ENCODE results near the gene POLR1D.
"Not testable (repeated sequence)": the region's sequence is repeated elsewhere in the genome, so short reads cannot be mapped to it uniquely, and the experiment has no call there.

POLR1D gene

DNA sequence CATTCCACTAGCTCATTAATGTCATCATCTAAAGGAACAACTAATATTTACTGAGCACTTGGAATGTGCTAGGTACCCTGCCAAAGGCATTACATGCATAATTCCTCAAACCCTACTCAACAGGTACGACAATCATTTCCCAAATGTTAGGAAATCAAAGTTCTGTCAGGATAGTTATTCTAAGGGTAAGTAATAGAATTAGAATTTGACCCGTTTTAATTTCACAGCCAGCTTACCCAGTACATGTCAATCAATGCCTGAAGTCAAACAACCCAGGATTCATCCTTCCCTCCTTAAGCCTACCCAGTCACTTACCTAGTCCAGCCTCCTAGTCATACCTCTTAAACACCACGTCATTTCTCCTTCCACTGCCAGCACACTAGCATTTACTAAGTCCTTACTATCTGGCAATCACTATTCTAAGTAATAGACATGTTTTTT lies 3.8 kb upstream of the POLR1D start:
- no peak for DNase-seq (ENCODE audit: low read depth)

DNA sequence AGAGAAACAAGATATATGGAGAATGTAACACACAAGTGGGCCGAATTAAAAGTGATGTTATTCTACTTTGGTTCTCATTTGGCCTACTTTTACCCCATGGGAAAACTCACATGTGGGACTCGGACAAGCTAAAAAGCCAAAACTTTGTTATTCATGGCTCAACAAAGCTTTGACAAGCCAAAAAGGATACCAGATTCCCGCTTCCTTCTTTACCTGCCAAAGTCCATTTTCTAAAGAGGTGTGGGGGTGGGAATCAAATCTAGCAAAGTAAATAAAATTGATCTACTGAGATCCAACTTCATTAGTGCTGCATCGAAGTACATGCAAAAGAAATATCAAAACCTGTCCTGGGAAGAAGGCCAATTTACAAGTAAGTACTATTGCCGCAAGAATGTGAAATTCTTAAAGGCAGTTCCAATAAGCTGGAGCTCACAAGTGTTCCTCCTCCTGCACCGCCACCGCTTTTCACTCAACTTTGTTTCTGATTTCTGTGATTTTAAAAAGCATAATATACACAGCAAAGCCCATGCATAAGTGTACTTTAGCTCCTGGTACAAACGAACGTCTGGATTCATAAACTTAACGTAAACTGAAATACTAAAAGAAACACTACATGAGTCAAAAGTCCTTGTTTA lies 2.5 kb upstream of the POLR1D start:
- DNase-seq (ENCODE audit: low read depth): peak; percentile 38

DNA sequence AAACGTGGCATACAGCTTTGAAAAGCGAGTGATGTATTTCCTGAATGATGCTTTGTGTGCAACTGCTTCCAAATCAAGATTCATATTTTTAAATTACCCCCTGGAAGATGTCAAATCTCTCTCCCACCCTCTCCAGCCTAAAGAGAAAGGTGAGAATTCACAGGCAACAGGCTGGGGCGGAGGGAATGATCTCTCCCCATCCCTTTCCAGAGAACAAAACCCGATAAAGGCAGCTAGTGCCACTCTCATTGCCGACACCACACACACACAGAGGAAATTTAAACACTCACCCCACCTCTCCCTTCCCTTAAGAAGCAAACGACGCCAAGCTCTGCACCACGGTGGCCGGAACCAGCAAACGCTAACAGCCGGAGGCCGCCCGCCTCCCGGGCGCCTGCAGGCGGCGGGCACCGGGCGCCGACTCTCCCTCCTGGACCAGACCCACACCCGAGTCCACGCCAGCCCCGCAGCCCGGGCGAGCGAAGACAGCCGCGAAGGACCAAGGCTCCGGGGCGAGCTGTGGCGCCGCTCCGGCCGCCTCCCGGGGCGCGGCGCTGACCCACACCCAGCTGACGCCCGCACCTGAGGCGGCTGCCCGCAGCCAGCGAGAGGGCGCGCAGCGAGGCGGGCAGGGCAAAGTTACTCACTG lies 1.8 kb upstream of the POLR1D start:
- peak; percentile 20 for DNase-seq (ENCODE audit: low read depth)

DNA sequence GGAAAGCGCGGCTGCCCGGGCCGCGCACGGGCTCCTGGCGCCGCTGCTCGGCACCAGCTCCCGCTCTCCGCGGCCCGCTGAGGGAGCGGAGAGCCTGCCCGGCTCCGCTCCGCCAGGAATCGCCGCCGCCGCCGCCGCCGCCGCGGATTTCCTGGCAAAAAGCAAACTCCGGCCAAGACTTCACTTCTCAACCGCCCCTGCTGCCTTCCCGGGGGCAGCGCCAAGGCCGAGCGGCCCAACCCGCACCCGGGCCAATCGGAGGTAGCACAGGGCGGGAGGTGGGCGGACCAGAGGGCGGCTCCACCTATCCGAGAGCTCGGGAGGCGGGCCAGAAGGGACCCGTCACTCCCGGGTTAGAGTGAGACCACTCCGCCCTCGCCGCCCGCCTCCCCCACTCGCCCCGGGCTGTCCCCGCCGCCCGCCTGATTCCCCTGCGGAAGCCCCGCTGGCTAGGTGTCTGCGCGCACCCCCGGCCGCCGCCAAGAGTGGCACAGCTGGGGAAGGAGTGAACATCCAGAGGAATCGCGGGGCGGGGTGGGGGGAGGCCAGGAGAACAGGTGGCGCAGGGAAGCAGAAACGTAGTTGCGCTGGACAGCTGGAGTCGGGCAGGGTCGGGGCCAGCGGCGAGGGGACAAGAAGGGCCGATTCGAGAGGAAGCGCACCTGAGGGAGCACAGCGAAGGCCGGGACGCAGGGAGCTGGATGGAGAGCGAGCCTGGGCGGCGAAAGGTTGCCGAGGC lies 1.1 kb upstream of the POLR1D start, which contains the start of gene LNX2:
LNX2 (minus strand) TSS at position 153 of the 739 bp plus-strand sequence. CDS start 38,826 bp downstream, outside the sequence.
- DNase-seq (ENCODE audit: low read depth): peak; percentile 97

DNA sequence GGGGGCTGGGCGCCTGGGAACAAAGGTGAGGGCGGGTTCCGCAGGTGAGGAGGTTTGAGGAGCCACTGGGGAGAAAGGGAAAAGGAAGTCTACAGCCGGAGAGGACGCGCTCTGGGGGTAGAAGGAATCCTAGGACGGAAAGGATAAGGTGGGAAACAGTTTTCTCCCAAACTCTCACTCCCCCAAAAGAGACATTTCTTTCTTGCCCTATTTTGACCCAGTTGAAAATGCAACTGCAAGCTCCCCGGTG lies 651 bp upstream of the POLR1D start:
- no peak for DNase-seq (ENCODE audit: low read depth)

DNA sequence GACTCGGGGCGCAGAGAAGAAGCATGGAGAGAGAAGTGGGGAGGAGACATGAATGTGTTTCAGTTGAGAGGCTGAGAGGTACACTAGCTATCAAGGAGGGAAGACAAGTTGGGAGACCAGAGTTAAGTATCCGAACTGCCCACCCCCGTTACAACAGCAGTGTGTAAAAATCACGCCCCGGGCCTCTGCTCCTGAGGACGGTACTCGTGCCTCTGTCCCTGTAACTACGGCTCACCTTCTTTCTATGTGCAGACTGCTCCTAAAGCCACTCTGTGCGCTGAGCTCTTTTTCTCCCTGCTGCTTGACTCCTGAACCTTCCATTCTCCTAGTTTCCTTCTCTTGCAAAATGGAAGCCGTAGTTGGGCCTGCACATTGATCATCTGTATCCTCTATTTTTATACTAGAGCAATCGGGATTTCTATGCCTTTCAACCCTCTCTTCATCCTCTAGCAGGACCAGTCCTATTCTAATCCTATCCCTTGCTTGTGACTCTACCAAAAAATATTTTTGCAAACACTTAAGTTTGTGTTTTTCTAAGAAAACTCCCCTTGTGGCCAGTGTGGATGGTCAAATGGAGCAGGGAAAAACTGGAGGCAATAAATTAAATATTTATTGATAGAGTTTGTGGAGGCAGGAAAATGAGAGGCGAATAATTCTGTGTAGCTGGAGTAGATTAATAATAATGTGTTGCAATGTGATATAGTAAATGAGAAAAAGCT lies 569 bp downstream of the POLR1D start:
- no peak for DNase-seq (ENCODE audit: low read depth)

DNA sequence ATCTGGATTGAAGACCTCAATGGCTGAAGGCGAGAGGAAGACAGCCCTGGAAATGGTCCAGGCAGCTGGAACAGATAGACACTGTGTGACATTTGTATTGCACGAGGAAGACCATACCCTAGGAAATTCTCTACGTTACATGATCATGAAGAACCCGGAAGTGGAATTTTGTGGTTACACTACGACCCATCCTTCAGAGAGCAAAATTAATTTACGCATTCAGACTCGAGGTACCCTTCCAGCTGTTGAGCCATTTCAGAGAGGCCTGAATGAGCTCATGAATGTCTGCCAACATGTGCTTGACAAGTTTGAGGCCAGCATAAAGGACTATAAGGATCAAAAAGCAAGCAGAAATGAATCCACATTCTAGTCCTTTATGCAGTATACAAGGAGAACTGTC lies 1.2 kb downstream of the POLR1D start:
- DNase-seq (ENCODE audit: low read depth): no peak

DNA sequence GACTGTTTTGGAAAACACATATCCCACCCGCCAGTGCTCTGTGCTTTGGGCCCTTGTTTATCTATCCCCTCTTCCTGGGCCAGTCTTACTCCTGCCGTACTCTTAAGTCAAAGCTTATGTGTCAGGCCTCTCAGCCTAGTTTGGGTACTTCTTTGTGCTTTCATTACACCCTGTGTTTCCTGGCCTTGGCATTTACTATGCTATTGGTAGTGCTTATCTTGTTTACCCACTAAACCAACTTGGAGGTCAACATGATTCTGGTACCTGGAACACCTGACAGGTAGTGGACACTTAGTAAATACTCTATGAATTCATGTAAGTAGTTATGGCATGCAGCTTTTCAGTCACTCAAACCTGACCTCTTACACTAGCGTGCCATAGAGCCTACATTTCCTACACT lies 2.4 kb downstream of the POLR1D start:
- no peak for DNase-seq (ENCODE audit: low read depth)

DNA sequence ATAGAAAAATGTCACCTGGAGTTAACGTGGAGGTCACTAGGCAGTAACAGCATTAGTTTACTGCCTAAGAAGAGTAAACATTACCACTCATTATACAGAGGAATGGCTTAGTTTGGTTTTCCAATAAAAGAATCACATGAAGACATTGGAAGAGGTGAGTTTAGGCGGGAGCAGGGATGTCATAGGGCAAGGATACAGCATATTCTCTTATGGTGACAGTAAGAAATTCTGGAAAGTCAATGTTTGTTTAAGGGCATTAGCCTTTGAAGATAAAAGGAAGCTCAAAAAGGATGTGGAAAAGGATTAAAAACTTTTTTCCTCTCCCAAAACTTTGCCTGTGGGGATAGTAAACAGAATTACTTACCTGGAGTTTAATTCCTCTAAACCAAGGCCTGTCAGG lies 4.1 kb downstream of the POLR1D start:
- DNase-seq (ENCODE audit: low read depth): no peak

DNA sequence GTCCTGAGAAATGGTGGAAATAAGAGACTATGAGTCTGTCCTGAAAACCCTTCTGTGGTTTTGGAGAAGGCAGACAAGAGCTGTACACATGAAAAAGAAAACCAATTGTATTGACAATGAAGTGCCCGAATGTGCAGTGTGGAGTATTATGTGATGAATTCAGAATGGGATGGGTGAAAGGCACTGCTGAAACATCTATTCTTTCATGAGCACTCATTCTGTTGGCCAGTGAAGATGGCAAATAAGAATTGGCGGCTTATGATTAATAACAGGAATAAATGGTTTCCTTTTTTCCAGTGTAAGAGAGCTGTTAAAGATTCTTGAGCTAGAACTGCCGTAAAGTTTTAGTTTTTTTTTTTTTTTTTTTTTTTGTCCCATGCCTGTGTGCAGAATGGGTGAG lies 5.7 kb downstream of the POLR1D start:
- DNase-seq (ENCODE audit: low read depth): no peak

DNA sequence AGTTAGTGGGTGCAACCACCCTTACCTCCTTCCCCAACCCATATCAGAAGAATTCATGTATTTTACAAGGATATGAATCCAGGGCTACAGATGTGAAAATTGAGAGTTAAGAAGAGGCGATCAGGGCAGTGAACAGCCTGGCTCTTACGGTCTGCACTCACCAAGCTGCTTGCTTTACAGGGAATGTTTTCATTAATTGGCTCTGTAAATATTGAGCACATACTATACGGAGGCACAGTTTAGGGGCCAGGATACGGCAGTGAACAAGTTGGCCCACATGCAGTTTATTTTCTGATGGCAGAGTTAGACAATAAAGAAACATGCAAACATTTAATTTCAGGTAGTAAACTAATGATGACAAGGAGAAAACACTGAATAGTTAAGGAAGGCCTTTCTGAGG lies 6.4 kb downstream of the POLR1D start:
- no peak for DNase-seq (ENCODE audit: low read depth)

DNA sequence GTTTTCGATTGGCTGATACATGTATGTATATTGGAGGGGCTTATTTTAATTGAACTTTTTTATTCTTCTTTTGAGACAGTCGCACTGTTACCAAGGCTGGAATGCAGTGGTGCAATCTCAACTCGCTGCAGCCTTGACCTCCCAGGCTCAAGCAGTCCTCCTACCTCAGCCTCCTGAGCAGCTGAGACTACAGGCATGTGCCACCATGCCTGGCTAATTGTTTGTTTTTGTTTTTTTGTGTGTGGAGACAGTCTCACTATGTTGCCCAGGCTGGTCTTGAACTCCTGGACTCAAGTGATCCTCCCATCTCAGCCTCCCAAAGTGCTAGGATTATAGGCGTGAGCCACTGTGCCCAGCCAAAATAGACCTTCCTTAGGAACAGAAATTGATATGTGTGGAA lies 7.1 kb downstream of the POLR1D start:
- not testable (repeated sequence) for DNase-seq (ENCODE audit: low read depth)

DNA sequence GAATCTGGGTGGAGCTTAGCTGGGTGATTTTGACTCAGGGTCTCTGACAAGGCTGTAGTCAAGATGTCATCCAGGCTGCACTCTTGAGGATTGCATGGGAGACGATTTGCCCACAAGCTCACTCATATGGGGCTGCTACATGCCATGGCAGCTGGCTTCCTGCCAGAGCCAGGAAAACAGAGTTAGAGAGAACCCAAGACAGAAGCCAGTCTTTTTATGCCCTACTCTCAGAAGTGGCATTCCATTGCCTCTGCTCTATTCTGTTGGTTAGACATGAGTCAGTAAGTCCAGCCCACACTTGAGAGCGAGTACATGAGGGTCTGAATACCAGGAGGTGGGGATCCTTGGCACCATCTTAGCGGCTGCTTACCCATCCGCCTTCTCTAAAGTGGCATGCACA lies 9.5 kb downstream of the POLR1D start:
- DNase-seq (ENCODE audit: low read depth): no peak

DNA sequence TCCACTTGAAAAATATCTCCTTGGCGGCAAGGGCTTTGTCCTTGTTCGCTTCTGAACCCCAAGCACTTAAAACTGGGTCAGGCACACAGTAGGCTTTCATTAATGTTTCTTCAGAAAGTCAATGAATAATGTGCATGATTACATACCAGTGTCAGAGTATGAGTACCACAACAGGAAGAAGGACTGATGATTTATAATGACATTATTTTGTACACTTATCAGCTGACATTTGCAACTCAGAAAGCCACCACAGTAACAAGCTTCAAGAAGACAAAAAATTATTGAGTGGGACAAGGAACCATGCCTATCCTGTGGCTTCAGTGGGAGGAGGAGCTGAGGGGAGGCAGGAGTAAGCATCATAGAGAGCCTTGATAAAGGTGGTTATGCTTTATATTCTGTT lies 10.0 kb downstream of the POLR1D start:
- DNase-seq (ENCODE audit: low read depth): no peak

DNA sequence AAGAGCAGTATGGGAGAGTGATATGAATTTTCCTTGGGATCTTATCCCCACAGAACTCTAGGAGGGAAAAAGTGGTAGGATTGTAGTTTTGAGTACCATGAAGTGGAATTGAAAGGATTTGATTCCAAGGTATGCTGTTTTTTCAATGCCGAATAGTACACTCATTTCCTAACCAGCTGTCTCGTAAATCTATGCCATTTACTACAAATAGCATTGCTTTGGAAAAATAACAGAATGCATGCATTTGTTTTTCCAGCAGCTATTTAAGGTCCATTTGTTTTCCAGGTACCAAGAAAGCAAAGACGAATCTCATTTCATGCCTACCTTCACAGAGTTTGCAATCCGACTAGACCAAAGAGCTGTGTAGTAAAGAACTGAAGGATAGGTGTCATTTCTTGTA lies 10.5 kb downstream of the POLR1D start:
- no peak for DNase-seq (ENCODE audit: low read depth)

DNA sequence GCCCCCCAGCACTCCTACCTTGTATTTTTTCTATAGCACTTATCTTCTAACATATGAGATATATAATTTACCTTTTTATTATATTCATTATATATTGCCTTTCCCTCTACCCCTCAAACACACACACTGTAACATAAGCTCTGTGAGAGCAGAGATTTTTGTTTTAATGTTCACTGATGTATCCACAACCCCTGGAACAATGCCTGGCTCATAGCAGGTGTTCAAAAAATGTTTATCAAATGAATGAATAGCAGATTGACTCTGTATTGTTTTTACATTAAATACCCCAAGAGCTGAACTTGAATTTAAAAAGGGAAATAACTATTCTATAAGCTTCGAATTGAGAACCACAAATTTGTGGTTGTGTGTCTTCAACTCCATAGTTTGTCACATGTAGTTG lies 11.0 kb downstream of the POLR1D start:
- no peak for DNase-seq (ENCODE audit: low read depth)

DNA sequence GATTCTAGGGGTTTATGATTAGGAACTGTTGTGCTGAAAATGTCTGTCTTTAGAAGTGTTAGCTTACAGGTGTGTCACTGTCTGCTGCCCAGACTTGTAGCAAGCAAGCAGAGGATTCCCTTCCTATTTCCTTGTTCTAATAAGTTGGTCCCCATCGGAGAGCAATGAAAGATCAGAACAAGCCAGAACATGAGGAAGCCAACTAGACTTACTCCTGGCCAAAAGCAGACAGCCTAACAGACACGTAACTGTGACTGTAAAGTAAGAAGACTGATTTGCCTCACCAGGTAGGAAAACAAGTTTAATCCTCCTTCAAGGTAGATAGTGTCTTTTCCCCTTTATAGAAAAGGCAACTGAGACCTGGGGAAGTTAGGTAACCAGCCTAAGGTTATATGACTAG lies 12.5 kb downstream of the POLR1D start:
- no peak for DNase-seq (ENCODE audit: low read depth)

DNA sequence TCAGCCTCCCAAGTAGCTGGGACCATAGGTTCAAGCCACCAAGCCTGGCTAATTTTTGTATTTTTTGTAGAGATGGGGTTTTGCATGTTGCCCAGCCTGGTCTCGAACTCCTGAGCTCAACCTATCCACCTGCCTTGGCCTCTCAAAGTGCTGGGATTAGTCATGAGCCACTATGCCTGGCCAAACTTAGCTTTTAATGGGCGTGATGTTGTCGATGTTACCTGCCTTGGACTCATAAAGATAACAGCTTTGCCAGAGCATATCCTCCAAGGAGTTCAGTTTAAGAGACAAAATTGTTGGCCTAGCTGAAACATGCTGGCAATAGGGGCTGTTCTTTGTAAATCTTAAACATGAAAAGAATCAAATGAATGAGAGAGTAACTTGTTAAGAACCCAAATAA lies 13.1 kb downstream of the POLR1D start:
- no peak for DNase-seq (ENCODE audit: low read depth)

DNA sequence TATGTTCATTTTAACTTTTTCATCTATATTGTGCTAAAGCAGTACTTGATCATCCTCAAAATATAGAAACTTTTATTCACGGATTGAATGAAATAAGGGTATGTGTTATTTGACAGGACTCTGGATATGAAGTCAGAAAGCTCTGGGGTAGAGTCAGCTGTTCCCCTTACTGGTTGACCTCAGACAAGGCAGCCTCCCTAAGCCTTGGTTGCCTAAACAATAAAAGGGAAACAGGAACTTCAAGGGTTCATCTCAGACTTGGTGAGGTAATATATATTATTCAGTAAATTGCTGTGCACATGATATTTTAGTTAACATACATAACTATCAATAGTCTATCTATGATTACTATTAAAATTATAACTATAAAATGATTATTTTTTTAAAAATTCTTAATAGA lies 13.6 kb downstream of the POLR1D start:
- no peak for DNase-seq (ENCODE audit: low read depth)

DNA sequence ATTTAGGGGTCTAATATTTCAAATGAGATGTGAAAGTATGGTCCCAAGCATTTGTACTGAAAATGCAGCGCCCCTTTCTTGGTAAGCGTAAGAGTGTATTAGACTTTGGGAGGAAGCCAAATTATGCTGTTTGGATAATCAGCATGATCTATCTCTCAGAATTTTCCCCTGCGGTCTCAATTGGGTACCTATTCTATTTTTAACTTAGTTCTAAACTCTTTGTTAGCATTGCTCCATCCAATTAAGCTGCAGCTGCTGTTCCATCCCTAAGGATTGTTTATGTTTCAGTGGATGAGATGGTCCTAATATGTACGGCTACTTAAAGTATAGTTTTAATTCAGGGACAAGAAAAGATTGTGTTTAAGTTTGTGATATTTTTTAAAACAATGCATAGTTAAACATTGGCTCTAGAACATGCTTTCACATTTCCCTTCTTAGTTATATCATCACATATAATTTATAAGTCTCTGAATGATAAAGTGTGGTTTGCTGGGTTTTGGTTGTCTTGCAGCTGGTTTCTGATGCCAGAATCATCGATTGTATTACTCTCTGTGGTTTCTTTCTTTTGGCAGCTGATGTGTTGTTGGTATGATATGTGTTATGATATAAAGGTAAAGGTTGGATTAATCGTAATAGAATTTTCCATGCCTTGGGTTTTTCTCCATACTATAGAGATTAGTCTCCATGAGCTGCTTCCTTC lies 15.0 kb downstream of the POLR1D start:
- DNase-seq (ENCODE audit: low read depth): no peak

DNA sequence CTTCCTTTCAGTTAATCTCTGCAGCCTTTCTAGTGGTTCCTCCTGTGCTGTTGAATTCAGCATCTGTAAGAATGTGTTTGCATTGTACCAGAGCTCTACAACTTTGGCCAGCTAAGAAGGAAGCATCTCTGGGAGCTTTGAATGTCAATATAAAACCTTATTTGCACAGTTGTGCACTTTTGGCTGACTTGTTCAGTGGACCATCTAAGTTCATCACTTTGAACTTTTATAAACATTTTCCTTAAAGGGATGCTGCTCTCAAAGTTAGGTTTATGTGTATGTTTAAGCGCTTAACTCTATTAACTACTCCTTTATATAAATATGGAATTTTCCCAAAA lies 15.6 kb downstream of the POLR1D start:
- no peak for DNase-seq (ENCODE audit: low read depth)

DNA sequence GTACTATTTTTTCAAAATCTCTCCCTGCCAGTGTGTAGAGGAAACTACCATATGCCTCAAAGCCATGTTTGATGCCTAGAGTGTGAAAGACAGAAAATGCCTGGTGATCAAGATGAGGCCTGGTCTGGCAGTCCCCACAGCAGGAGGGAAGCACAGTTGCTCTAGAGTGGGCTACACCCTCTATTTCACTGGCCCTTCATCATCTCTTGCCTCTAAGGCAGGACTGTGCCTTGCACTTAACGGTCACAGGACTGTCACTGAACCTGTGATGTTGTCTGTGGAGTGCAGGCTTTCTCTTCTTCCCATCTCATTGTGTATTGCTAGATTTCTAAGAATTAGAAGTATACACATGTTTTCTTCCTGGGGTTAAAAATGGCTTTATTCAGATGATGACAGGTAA lies 16.3 kb downstream of the POLR1D start:
- no peak for DNase-seq (ENCODE audit: low read depth)

DNA sequence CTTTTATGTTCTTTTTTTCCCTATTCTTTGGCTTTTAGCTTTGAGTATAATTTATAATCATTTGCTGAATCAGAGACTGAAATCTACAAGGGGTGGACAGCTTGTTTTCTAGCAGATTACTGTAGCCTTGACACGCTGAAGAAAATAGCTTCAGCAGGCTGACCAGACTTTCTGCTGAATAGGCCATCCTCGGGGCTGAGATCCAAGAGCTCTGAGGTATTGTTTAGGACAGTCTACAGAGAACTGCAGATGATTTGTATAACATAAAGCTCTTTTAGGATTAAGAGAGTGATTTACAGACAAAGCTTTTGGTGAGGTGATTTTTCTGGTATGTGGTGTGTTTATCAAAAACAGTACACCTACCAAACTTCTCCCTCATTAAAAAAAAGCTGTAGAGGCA lies 16.8 kb downstream of the POLR1D start:
- DNase-seq (ENCODE audit: low read depth): no peak
